PC-9 (cell line): ENCODE measurements around the gene SLX4IP. TPM values are rescaled to one million over a fixed set of nuclear protein-coding genes. Genes with fewer than 3 reads are reported as not detected.

Experiments used
- BruUV-seq: library from RNA; stranded (reverse); fragments of 400-500 nt; replicated peaks from 2 replicates; lab custom pipeline; 2021; lab: Mats Ljungman, UMichigan
- CTCF ChIA-PET: fragments of 300-600 bp; sonication (Branson Sonifier 250); formaldehyde crosslinking; loops from one replicate; lab custom pipeline; 2022; ENCODE audit warnings: antibody characterized with exemption; lab: Charles Lee
- POLR2A ChIA-PET: fragments of 300-600 bp; sonication (Branson Sonifier 250); formaldehyde crosslinking; loops from one replicate; lab custom pipeline; 2022; ENCODE audit warnings: antibody characterized with exemption; ENCODE audit not compliant: unreplicated experiment; lab: Charles Lee
- DNase-seq, 2 experiments: peaks; one replicate each; pipeline versions ENCODE4 v3.0.0 to v3.0.0-alpha.2; 2015 to 2022; ENCODE audit warnings: mixed read lengths in 1 of 2
- H2AFZ ChIP-seq: fragments of 200-600 bp; sonication (generic); 2 replicates; pipeline ENCODE4 v1.8.1; 2017; ENCODE audit warnings: antibody characterized with exemption
- H3F3A ChIP-seq: fragments of 200-600 bp; sonication (generic); 2 replicates; pipeline ENCODE4 v1.8.1; 2017; ENCODE audit warnings: antibody characterized with exemption, mild to moderate bottlenecking, low read depth; ENCODE audit not compliant: insufficient read depth
- H3K27ac ChIP-seq: fragments of 200-600 bp; sonication (generic); 2 replicates; pipeline ENCODE4 v1.6.1; 2016; ENCODE audit warnings: mixed run types
- H3K27me3 ChIP-seq: fragments of 200-600 bp; sonication (generic); 2 replicates; pipeline ENCODE4 v1.6.1; 2016; ENCODE audit warnings: low read depth, mixed run types; ENCODE audit not compliant: insufficient read depth
- H3K36me3 ChIP-seq: fragments of 200-600 bp; sonication (generic); 2 replicates; pipeline ENCODE4 v1.6.1; 2016; ENCODE audit warnings: low read depth, mixed run types
- H3K4me1 ChIP-seq: fragments of 200-600 bp; sonication (generic); replicated peaks from 2 replicates; pipeline ENCODE4 v1.6.1; 2016; ENCODE audit warnings: mixed run types; ENCODE audit not compliant: insufficient read depth
- H3K4me2 ChIP-seq: fragments of 200-600 bp; sonication (generic); 2 replicates; pipeline ENCODE4 v1.6.1; 2017; ENCODE audit warnings: mixed run types
- H3K4me3 ChIP-seq: fragments of 200-600 bp; sonication (generic); 2 replicates; pipeline ENCODE4 v1.6.1; 2016; ENCODE audit warnings: mixed run types
- H3K79me2 ChIP-seq: fragments of 200-600 bp; sonication (generic); 2 replicates; pipeline ENCODE4 v1.6.1; 2017; ENCODE audit warnings: low read depth, mixed run types
- H3K9me2 ChIP-seq: fragments of 200-600 bp; sonication (generic); 2 replicates; pipeline ENCODE4 v1.8.1; 2017; ENCODE audit warnings: mild to moderate bottlenecking; ENCODE audit not compliant: insufficient read depth
- H3K9me3 ChIP-seq: fragments of 200-600 bp; sonication (generic); 2 replicates; pipeline ENCODE4 v1.8.1; 2016; ENCODE audit warnings: low read depth; ENCODE audit not compliant: insufficient read depth
- H4K20me1 ChIP-seq: fragments of 200-600 bp; sonication (generic); 2 replicates; pipeline ENCODE4 v1.8.1; 2017; ENCODE audit not compliant: insufficient read depth
- EZH2 ChIP-seq: fragments of 200-600 bp; sonication (generic); IDR thresholded peaks from 2 replicates; pipeline ENCODE4 v1.8.0; 2017; ENCODE audit warnings: antibody characterized with exemption, low read depth
- intact Hi-C: fragments of 100-400 bp; cut with micrococcal nuclease; formaldehyde crosslinking; loops from one replicate; pipeline ENCODE4 v1.10.0; 2022; ENCODE audit not compliant: unreplicated experiment
- total RNA-seq: library from RNA; stranded (reverse); gene quantifications from 2 replicates; pipeline ENCODE4 v1.2.3, GENCODE V29; 2021
- TF ChIP-seq, protein P1 (sequence below): fragments of 200-600 bp; sonication (generic); conservative IDR thresholded peaks from 2 replicates; pipeline ENCODE4 v1.6.1; 2017; ENCODE audit warnings: mixed run types, antibody characterized with exemption, mild to moderate bottlenecking, moderate library complexity

The SLX4IP gene
- total RNA-seq, 1 experiment from 2014 or later, result 13.4 TPM

DNA sequence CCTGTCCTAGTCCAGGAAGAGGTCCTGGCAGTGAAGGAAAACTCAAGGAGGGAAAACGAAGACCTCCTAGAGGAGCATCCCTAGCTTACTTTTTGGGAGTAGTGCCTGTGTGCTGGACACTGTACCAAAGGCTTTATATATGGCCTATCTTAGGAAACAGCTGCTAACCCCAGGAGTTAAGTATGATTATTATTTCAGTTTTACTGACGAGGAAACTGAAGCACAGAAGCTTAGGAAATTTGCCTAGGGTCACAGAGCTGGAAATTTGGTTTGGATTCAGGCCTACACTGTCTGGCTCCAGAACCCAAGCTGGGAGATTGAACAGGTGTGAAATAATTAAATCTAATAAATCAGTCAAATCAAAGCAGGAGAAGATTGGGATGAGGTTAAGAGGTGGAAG, 78.0 kb downstream of the SLX4IP start:
- no peak for TF ChIP-seq EZH2
- TF ChIP-seq, protein P1, sequence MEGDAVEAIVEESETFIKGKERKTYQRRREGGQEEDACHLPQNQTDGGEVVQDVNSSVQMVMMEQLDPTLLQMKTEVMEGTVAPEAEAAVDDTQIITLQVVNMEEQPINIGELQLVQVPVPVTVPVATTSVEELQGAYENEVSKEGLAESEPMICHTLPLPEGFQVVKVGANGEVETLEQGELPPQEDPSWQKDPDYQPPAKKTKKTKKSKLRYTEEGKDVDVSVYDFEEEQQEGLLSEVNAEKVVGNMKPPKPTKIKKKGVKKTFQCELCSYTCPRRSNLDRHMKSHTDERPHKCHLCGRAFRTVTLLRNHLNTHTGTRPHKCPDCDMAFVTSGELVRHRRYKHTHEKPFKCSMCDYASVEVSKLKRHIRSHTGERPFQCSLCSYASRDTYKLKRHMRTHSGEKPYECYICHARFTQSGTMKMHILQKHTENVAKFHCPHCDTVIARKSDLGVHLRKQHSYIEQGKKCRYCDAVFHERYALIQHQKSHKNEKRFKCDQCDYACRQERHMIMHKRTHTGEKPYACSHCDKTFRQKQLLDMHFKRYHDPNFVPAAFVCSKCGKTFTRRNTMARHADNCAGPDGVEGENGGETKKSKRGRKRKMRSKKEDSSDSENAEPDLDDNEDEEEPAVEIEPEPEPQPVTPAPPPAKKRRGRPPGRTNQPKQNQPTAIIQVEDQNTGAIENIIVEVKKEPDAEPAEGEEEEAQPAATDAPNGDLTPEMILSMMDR, result no peak
- ChIA-PET CTCF (no interaction called here), POLR2A (interaction anchor here (0.6 kb wide), 2 partner anchors 33 to 562 kb away, joined by 3 to 4 read pairs; no protein-coding TSS in a partner anchor)
- Histone ChIP-seq H3K4me3 (no peak overlapping the region), H3F3A (peaks cover 14% of the 10 kb centered on the region), H3K4me1 (peaks cover 17% of the 10 kb centered on the region), H3K27ac (no peak overlapping the region), H3K27me3 (no peaks in the 10 kb centered on the region), H4K20me1 (no peaks in the 10 kb centered on the region), H2AFZ (no peak overlapping the region), H3K36me3 (no peaks in the 10 kb centered on the region), H3K79me2 (0 out of 2 replicates have a peak, but pooled peaks cover 4% of the 10 kb centered on the region), H3K9me3 (no peaks in the 10 kb centered on the region), H3K4me2 (no peak overlapping the region), H3K9me2 (no peaks in the 10 kb centered on the region)
- BruUV-seq, result no TSS peak
- intact Hi-C loops, result no loop called here
- no peak for DNase-seq

DNA sequence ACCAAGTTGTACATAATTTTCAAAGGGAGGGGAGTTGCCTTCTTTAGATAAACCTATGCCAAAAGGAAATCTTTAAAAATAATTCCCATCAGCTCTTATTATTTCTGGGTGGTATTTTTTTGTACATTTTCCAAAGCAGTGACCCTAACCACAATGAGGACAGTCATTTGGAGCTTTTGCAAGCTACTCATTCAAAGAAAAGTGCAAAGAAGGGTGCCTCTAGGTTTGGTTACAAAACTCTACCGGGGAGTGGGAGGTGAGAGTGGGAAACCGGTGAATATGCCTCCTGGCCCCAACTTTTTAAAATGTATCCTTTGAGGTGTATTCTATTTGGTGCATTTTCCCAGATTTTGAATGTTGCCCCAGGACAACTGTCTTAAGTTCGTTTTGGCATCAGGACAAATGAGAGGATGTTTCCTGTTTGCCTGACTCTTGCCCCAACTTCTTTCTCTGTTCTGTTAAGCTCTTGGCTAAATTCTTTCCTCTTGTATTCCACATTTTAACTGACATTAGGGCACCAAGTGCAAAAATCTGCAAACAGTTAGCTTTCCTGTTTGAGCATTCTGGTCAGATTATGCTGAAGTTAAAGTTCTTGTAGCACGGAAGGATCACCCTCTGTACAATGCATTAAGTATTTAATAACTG, 78.9 kb downstream of the SLX4IP start:
- Histone ChIP-seq H3K4me3 (no peak overlapping the region), H3K9me3 (no peaks in the 10 kb centered on the region), H3K27ac (no peak overlapping the region), H3K36me3 (no peaks in the 10 kb centered on the region), H3K4me1 (peaks cover 17% of the 10 kb centered on the region), H3K4me2 (no peak overlapping the region), H3K27me3 (no peaks in the 10 kb centered on the region), H3K9me2 (no peaks in the 10 kb centered on the region), H2AFZ (no peak overlapping the region), H3F3A (peaks cover 14% of the 10 kb centered on the region), H3K79me2 (0 out of 2 replicates have a peak, but pooled peaks cover 4% of the 10 kb centered on the region), H4K20me1 (no peaks in the 10 kb centered on the region)
- TF ChIP-seq, protein P1, result no peak
- no peak for TF ChIP-seq EZH2
- ChIA-PET CTCF (no interaction called here), POLR2A (interaction anchor here (0.7 kb wide), 1 partner anchor 100 kb away, joined by 6 read pairs; no protein-coding TSS in a partner anchor)
- intact Hi-C loops, result no loop called here
- BruUV-seq, result no TSS peak
- no peak for DNase-seq

DNA sequence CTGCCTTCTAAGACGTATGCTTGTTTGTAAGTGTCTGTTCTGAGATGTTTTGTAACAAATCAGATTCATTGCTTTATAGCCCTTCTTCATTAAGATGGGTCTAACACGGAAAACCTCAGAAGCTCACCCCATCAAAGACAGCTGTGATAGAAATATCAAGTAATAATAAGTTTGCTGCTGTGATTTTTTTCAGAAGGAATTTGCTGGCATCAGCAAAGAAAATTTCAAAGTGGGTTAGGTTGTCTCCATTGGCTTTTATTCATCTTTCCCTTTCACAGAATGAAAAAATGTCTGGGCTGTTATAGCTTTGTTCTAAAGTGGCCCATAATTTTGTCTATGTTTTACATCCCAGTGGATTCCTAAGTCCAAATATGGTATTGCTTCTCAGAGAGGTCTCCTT, 81.4 kb downstream of the SLX4IP start:
- H3F3A ChIP-seq, result 0 out of 2 replicates have a peak, but pooled peaks cover 6% of the 10 kb centered on the region
- H3K4me3 ChIP-seq, result no peak overlapping the region
- BruUV-seq, result no TSS peak
- H3K79me2 ChIP-seq, result 0 out of 2 replicates have a peak, but pooled peaks cover 4% of the 10 kb centered on the region
- H3K4me2 ChIP-seq, result no peak overlapping the region
- no peak for DNase-seq
- POLR2A ChIA-PET, result no interaction called here
- no peak overlapping the region for H3K27ac ChIP-seq
- H4K20me1 ChIP-seq, result no peaks in the 10 kb centered on the region
- CTCF ChIA-PET, result no interaction called here
- no peaks in the 10 kb centered on the region for H3K9me3 ChIP-seq
- H2AFZ ChIP-seq, result no peak overlapping the region
- H3K27me3 ChIP-seq, result no peaks in the 10 kb centered on the region
- no peak for TF ChIP-seq EZH2
- TF ChIP-seq, protein P1, result no peak
- peaks cover 9% of the 10 kb centered on the region for H3K4me1 ChIP-seq
- H3K9me2 ChIP-seq, result no peaks in the 10 kb centered on the region
- intact Hi-C loops, result no loop called here
- no peaks in the 10 kb centered on the region for H3K36me3 ChIP-seq
